Neural progenitor cell (in vitro differentiated cells): Measurements from ENCODE around the gene RNF213. TPM values are rescaled to one million over a fixed set of nuclear protein-coding genes. Genes with fewer than 3 reads are reported as not detected.
"Not testable (repeated sequence)": the region's sequence is repeated elsewhere in the genome, so short reads cannot be mapped to it uniquely, and the experiment has no call there.

Experiments used
- DNase-seq: peaks from one replicate; pipeline ENCODE4 v3.0.0-alpha.2; 2016; ENCODE audit warnings: low spot score
- H2AFZ ChIP-seq: fragments of 200-600 bp; sonication (generic); replicated peaks from 2 replicates; pipeline ENCODE4 v1.6.1; 2016; ENCODE audit warnings: antibody characterized with exemption
- H3F3A ChIP-seq: fragments of 200-600 bp; sonication (generic); 2 replicates; pipeline ENCODE4 v1.6.1; 2016; ENCODE audit warnings: antibody characterized with exemption, low read depth
- H3K27ac ChIP-seq: fragments of 200-600 bp; sonication (generic); 2 replicates; pipeline ENCODE4 v1.5.1; 2016; ENCODE audit warnings: mild to moderate bottlenecking
- H3K27me3 ChIP-seq: fragments of 200-600 bp; sonication (generic); 2 replicates; pipeline ENCODE4 v1.6.1; 2016; ENCODE audit warnings: mild to moderate bottlenecking, moderate library complexity
- H3K36me3 ChIP-seq: fragments of 200-600 bp; sonication (generic); 2 replicates; pipeline ENCODE4 v1.5.1; 2016
- H3K4me1 ChIP-seq: fragments of 200-600 bp; sonication (generic); 2 replicates; pipeline ENCODE4 v1.6.1; 2016; ENCODE audit warnings: mixed run types
- H3K4me2 ChIP-seq: fragments of 200-600 bp; sonication (generic); 2 replicates; pipeline ENCODE4 v1.6.1; 2016
- H3K4me3 ChIP-seq: fragments of 200-600 bp; sonication (generic); 2 replicates; pipeline ENCODE4 v1.5.1; 2016
- H3K79me2 ChIP-seq: fragments of 200-600 bp; sonication (generic); 2 replicates; pipeline ENCODE4 v1.6.1; 2016; ENCODE audit warnings: low read depth
- H3K9ac ChIP-seq: fragments of 200-600 bp; sonication (generic); 2 replicates; pipeline ENCODE4 v1.6.1; 2016
- H3K9me3 ChIP-seq: fragments of 200-600 bp; sonication (generic); 2 replicates; pipeline ENCODE4 v1.5.1; 2016; ENCODE audit warnings: low read depth
- H4K20me1 ChIP-seq: fragments of 200-600 bp; sonication (generic); 2 replicates; pipeline ENCODE4 v1.6.1; 2016; ENCODE audit warnings: low read depth
- H3K27ac Mint-ChIP-seq: 3 replicates; pipeline ENCODE4 v1.8.0; 2021; ENCODE audit warnings: mixed read lengths
- H3K27me3 Mint-ChIP-seq: 2 replicates; pipeline ENCODE4 v1.8.0; 2022; ENCODE audit warnings: low read depth, mild to moderate bottlenecking, inconsistent platforms, moderate library complexity, mixed read lengths; ENCODE audit not compliant: insufficient read depth
- H3K36me3 Mint-ChIP-seq: 3 replicates; pipeline ENCODE4 v1.8.0; 2021; ENCODE audit warnings: mixed read lengths
- H3K4me1 Mint-ChIP-seq: 3 replicates; pipeline ENCODE4 v1.8.0; 2021; ENCODE audit warnings: mixed read lengths
- H3K4me3 Mint-ChIP-seq: 3 replicates; pipeline ENCODE4 v1.8.0; 2021; ENCODE audit warnings: mild to moderate bottlenecking, moderate library complexity, mixed read lengths
- H3K9me3 Mint-ChIP-seq: 3 replicates; pipeline ENCODE4 v1.8.0; 2020; ENCODE audit warnings: mixed read lengths
- CTCF ChIP-seq: fragments of 200-600 bp; sonication (generic); IDR thresholded peaks from 2 replicates; pipeline ENCODE4 v1.5.1; 2017; ENCODE audit warnings: antibody characterized with exemption, mild to moderate bottlenecking
- EZH2 ChIP-seq: fragments of 200-600 bp; sonication (generic); IDR thresholded peaks from 2 replicates; pipeline ENCODE4 v1.6.1; 2017; ENCODE audit warnings: antibody characterized with exemption, mild to moderate bottlenecking, moderate library complexity
- EZH2phosphoT487 ChIP-seq: fragments of 200-600 bp; sonication (generic); IDR thresholded peaks from 2 replicates; pipeline ENCODE4 v1.6.1; 2017; ENCODE audit warnings: antibody characterized with exemption
- total RNA-seq: library from RNA; depleted of rRNA; stranded (reverse); fragments of >200 nt; gene quantifications from 2 replicates; pipeline ENCODE4 v1.2.3, GENCODE V29; 2015; ENCODE audit warnings: low replicate concordance

RNF213 gene
- total RNA-seq, 1 donor from 2014 or later = 19.8 TPM

GRCh38 chr17:80254396-80255251 lies 6.0 kb upstream of the RNF213 start:
- no peaks in the 10 kb centered on the region for H3K9me3 ChIP-seq
- H3K27me3 Mint-ChIP-seq = peaks cover 4% of the 10 kb centered on the region
- DNase-seq = no peak
- H3K4me2 ChIP-seq = no peak overlapping the region
- no peaks in the 10 kb centered on the region for H3K79me2 ChIP-seq
- H3K27ac Mint-ChIP-seq = no peak overlapping the region
- TF ChIP-seq CTCF (no peak), EZH2phosphoT487 (no peak), EZH2 (no peak)
- no peak overlapping the region for H3K4me3 Mint-ChIP-seq
- H3K4me1 ChIP-seq = peaks cover under 1% of the 10 kb centered on the region
- peaks cover 14% of the 10 kb centered on the region for H3K4me1 Mint-ChIP-seq
- peaks cover 23% of the 10 kb centered on the region for H3F3A ChIP-seq
- H3K9ac ChIP-seq = no peak overlapping the region
- H3K36me3 ChIP-seq = no peaks in the 10 kb centered on the region
- peaks cover 10% of the 10 kb centered on the region for H3K27me3 ChIP-seq
- H3K27ac ChIP-seq = no peak overlapping the region
- H3K4me3 ChIP-seq = no peak overlapping the region
- H4K20me1 ChIP-seq = peaks cover 2% of the 10 kb centered on the region
- no peaks in the 10 kb centered on the region for H3K9me3 Mint-ChIP-seq
- H2AFZ ChIP-seq = no peak overlapping the region
- H3K36me3 Mint-ChIP-seq = peaks cover 3% of the 10 kb centered on the region

- Mint-ChIP-seq H3K4me3 (no peak overlapping the region), H3K9me3 (no peaks in the 10 kb centered on the region), H3K27me3 (peaks cover 6% of the 10 kb centered on the region), H3K4me1 (peaks cover 17% of the 10 kb centered on the region), H3K27ac (no peak overlapping the region), H3K36me3 (peaks cover 3% of the 10 kb centered on the region)
- H4K20me1 ChIP-seq = peaks cover 6% of the 10 kb centered on the region
- no peaks in the 10 kb centered on the region for H3K36me3 ChIP-seq
- peaks cover 32% of the 10 kb centered on the region for H3F3A ChIP-seq
- H3K4me1 ChIP-seq = peaks cover 3% of the 10 kb centered on the region
- H2AFZ ChIP-seq = no peak overlapping the region
- no peak overlapping the region for H3K4me2 ChIP-seq
- no peak overlapping the region for H3K27ac ChIP-seq
- H3K9ac ChIP-seq = no peak overlapping the region
- H3K27me3 ChIP-seq = peaks cover 15% of the 10 kb centered on the region
- no peak overlapping the region for H3K4me3 ChIP-seq
- TF ChIP-seq EZH2phosphoT487 = no peak
- no peak for TF ChIP-seq EZH2
- no peak for TF ChIP-seq CTCF
- no peak for DNase-seq
- no peaks in the 10 kb centered on the region for H3K9me3 ChIP-seq
- no peaks in the 10 kb centered on the region for H3K79me2 ChIP-seq
These were observed 4.7 kb upstream of the RNF213 start for GRCh38 chr17:80256034-80256350.

- DNase-seq = no peak
- H3K27me3 ChIP-seq = peaks cover 15% of the 10 kb centered on the region
- no peaks in the 10 kb centered on the region for H3K36me3 Mint-ChIP-seq
- H2AFZ ChIP-seq = no peak overlapping the region
- no peak overlapping the region for H3K4me3 ChIP-seq
- peaks cover 13% of the 10 kb centered on the region for H4K20me1 ChIP-seq
- H3K9me3 ChIP-seq = no peaks in the 10 kb centered on the region
- peaks cover 47% of the 10 kb centered on the region for H3F3A ChIP-seq
- H3K4me2 ChIP-seq = no peak overlapping the region
- peak overlapping the region; percentile 23 for H3K27ac Mint-ChIP-seq
- peaks cover 10% of the 10 kb centered on the region for H3K4me1 ChIP-seq
- H3K4me3 Mint-ChIP-seq = no peak overlapping the region
- peaks cover 6% of the 10 kb centered on the region for H3K27me3 Mint-ChIP-seq
- H3K36me3 ChIP-seq = no peaks in the 10 kb centered on the region
- peaks cover 2% of the 10 kb centered on the region for H3K9me3 Mint-ChIP-seq
- no peaks in the 10 kb centered on the region for H3K79me2 ChIP-seq
- no peak overlapping the region for H3K9ac ChIP-seq
- peaks cover 28% of the 10 kb centered on the region for H3K4me1 Mint-ChIP-seq
- no peak overlapping the region for H3K27ac ChIP-seq
- TF ChIP-seq EZH2 (no peak), EZH2phosphoT487 (no peak), CTCF (no peak)
These were observed 2.9 kb upstream of the RNF213 start for GRCh38 chr17:80257716-80258213.

GRCh38 chr17:80258296-80258695 lies 2.4 kb upstream of the RNF213 start:
- not testable (repeated sequence) for H3K9me3 ChIP-seq, H3K4me3 ChIP-seq, DNase-seq, H3K9ac ChIP-seq, H2AFZ ChIP-seq, H3K9me3 Mint-ChIP-seq, H3K27me3 Mint-ChIP-seq, H3K36me3 ChIP-seq, H3K4me2 ChIP-seq, H3K79me2 ChIP-seq, H3K4me3 Mint-ChIP-seq, H3K36me3 Mint-ChIP-seq, H3K27ac ChIP-seq
- Histone ChIP-seq H3F3A (peaks cover 47% of the 10 kb centered on the region), H3K4me1 (peaks cover 10% of the 10 kb centered on the region), H3K27me3 (peaks cover 15% of the 10 kb centered on the region), H4K20me1 (peaks cover 18% of the 10 kb centered on the region)
- peak overlapping the region; percentile 23 for H3K27ac Mint-ChIP-seq
- H3K4me1 Mint-ChIP-seq = peaks cover 28% of the 10 kb centered on the region
